ENCODE results near the gene CHMP4B. TPM values are rescaled to one million over a fixed set of nuclear protein-coding genes. Genes with fewer than 3 reads are reported as not detected.

Gene CHMP4B
- total RNA-seq, 1 experiment from 2014 or later, result 77.6 TPM

GRCh38 chr20:33851842-33852466, 40.8 kb downstream of the CHMP4B start:
- POLR2A ChIA-PET, result no interaction called here
- no peak for TF ChIP-seq CTCF (IDR thresholded peaks at IDR 0.05; ENCODE audit: unreplicated experiment)
- peaks cover 60% of the 10 kb centered on the region for H3K36me3 Mint-ChIP-seq (ENCODE audit: insufficient read depth, unreplicated experiment)
- H3K4me1 Mint-ChIP-seq (ENCODE audit: insufficient read depth, unreplicated experiment), result no peaks in the 10 kb centered on the region
- H3K4me3 Mint-ChIP-seq (ENCODE audit: unreplicated experiment), result no peak overlapping the region
- intact Hi-C loops (cut with micrococcal nuclease), result no loop called here
- no peaks in the 10 kb centered on the region for H3K9me3 Mint-ChIP-seq (ENCODE audit: unreplicated experiment)
- DNase-seq (ENCODE audit: unreplicated experiment), result no peak
- CTCF ChIA-PET, result interaction anchor here (0.5 to 1.3 kb wide), 8 partner anchors 8 to 649 kb away, joined by 3 to 5 read pairs (median 3); no protein-coding TSS in a partner anchor
- no peak overlapping the region for H3K27ac Mint-ChIP-seq (ENCODE audit: low read depth, unreplicated experiment)
- H3K27me3 Mint-ChIP-seq (ENCODE audit: insufficient read depth, unreplicated experiment), result no peaks in the 10 kb centered on the region
- no TSS peak for BruUV-seq (replicated peaks)

GRCh38 chr20:33852626-33853506, 41.7 kb downstream of the CHMP4B start:
- BruUV-seq (replicated peaks), result no TSS peak
- ChIA-PET POLR2A (no interaction called here), CTCF (interaction anchor here (0.5 to 0.6 kb wide), 2 partner anchors 8 to 11 kb away, joined by 3 to 4 read pairs; no protein-coding TSS in a partner anchor)
- no peak for DNase-seq (ENCODE audit: unreplicated experiment)
- no peak overlapping the region for H3K4me3 Mint-ChIP-seq (ENCODE audit: unreplicated experiment)
- TF ChIP-seq CTCF (IDR thresholded peaks at IDR 0.05; ENCODE audit: unreplicated experiment), result no peak
- H3K27me3 Mint-ChIP-seq (ENCODE audit: insufficient read depth, unreplicated experiment), result no peaks in the 10 kb centered on the region
- H3K36me3 Mint-ChIP-seq (ENCODE audit: insufficient read depth, unreplicated experiment), result peaks cover 67% of the 10 kb centered on the region
- intact Hi-C loops (cut with micrococcal nuclease), result no loop called here
- no peak overlapping the region for H3K27ac Mint-ChIP-seq (ENCODE audit: low read depth, unreplicated experiment)
- H3K4me1 Mint-ChIP-seq (ENCODE audit: insufficient read depth, unreplicated experiment), result no peaks in the 10 kb centered on the region
- H3K9me3 Mint-ChIP-seq (ENCODE audit: unreplicated experiment), result no peaks in the 10 kb centered on the region

GRCh38 chr20:33853507-33853813, 42.3 kb downstream of the CHMP4B start:
- no TSS peak for BruUV-seq (replicated peaks)
- Mint-ChIP-seq H3K27me3 (ENCODE audit: insufficient read depth, unreplicated experiment) (no peaks in the 10 kb centered on the region), H3K4me1 (ENCODE audit: insufficient read depth, unreplicated experiment) (no peaks in the 10 kb centered on the region), H3K36me3 (ENCODE audit: insufficient read depth, unreplicated experiment) (peaks cover 65% of the 10 kb centered on the region), H3K27ac (ENCODE audit: low read depth, unreplicated experiment) (no peak overlapping the region), H3K9me3 (ENCODE audit: unreplicated experiment) (no peaks in the 10 kb centered on the region), H3K4me3 (ENCODE audit: unreplicated experiment) (no peak overlapping the region)
- POLR2A ChIA-PET, result interaction anchor here (1.3 kb wide), 1 partner anchor 259 kb away, joined by 3 read pairs; the partner anchor contains the start of gene EIF2S2
- CTCF ChIA-PET, result no interaction called here
- TF ChIP-seq CTCF (IDR thresholded peaks at IDR 0.05; ENCODE audit: unreplicated experiment), result no peak
- intact Hi-C loops (cut with micrococcal nuclease), result no loop called here
- no peak for DNase-seq (ENCODE audit: unreplicated experiment)

Measured in MCF 10A (cell line).